Uterus (tissue), 4 donors: ENCODE measurements around the gene CDH4. TPM values are rescaled to one million over a fixed set of nuclear protein-coding genes. Genes with fewer than 3 reads are reported as not detected.

ENCODE experiments used
- DNase-seq, 2 donors: peaks; one replicate each; pipeline ENCODE4 v3.0.0-alpha.2; 2019 to 2020
- H3K27ac ChIP-seq, 2 donors: fragments of 200-600 bp; sonication (generic); 1 replicate in 1 of 2; 2 replicates in 1 of 2; pipeline ENCODE4 v1.5.1; 2016 to 2018
- H3K27me3 ChIP-seq, 2 donors: fragments of 200-600 bp; sonication (generic); one replicate each; pipeline ENCODE4 v1.5.1; 2018 to 2019; ENCODE audit warnings: control low read depth in 1 of 2
- H3K36me3 ChIP-seq, 2 donors: fragments of 200-600 bp; sonication (generic); one replicate each; pipeline ENCODE4 v1.5.1; 2019; ENCODE audit warnings: control low read depth in 1 of 2
- H3K4me1 ChIP-seq, 2 donors: fragments of 200-600 bp; sonication (generic); one replicate each; pipeline ENCODE4 v1.5.1; 2018 to 2019; ENCODE audit warnings: control low read depth in 1 of 2
- H3K4me3 ChIP-seq, 2 donors: fragments of 200-600 bp; sonication (generic); 1 replicate in 1 of 2; 2 replicates in 1 of 2; pipeline ENCODE4 v1.5.1; 2018 to 2019; ENCODE audit warnings: mild to moderate bottlenecking in 1 of 2
- H3K9me3 ChIP-seq, 2 donors: fragments of 200-600 bp; sonication (generic); one replicate each; pipeline ENCODE4 v1.5.1; 2019; ENCODE audit warnings: control low read depth in 1 of 2
- POLR2A ChIP-seq, 2 donors: fragments of 450-650 bp; IDR thresholded peaks; one replicate each; pipeline ENCODE4 v1.6.1; 2016; ENCODE audit warnings: antibody characterized with exemption in 2 of 2, mild to moderate bottlenecking in 1 of 2, moderate library complexity in 1 of 2
- intact Hi-C: fragments of 100-400 bp; cut with DNase I; formaldehyde crosslinking; loops from one replicate; pipeline ENCODE4 v1.15.1; 2023; ENCODE audit warnings: low total_unique reads
- total RNA-seq, 4 donors: library from RNA; depleted of rRNA in 3 of 4; stranded (reverse); fragments of >200 nt in 3 of 4; gene quantifications; one replicate each; pipeline versions ENCODE4 v1.1.0 to v1.2.4, GENCODE V29; 2014 to 2023
- TF ChIP-seq, protein P1 (sequence below), 4 experiments: fragments of 200-600 bp in 2 of 4; fragments of 450-650 bp in 2 of 4; sonication (generic) in 2 of 4; IDR thresholded peaks; one replicate each; pipeline ENCODE4 v1.5.1; 2016 to 2019; ENCODE audit warnings: antibody characterized with exemption in 4 of 4, mild to moderate bottlenecking in 2 of 4, moderate library complexity in 1 of 4
- donor health status: DM: yes; HTN: yes; CAD: no.

CDH4 gene
- total RNA-seq, 4 donors from 2014 or later = under 0.01 to 0.55 TPM; not detected in 2

- intact Hi-C loops = no loop called here
- Histone ChIP-seq H3K27me3 (no peaks in the 10 kb centered on the region), H3K9me3 (no peaks in the 10 kb centered on the region), H3K4me3 (no peak overlapping the region), H3K36me3 (no peaks in the 10 kb centered on the region), H3K27ac (no peak overlapping the region), H3K4me1 (no peaks in the 10 kb centered on the region)
- DNase-seq = no peak
- TF ChIP-seq, protein P1, sequence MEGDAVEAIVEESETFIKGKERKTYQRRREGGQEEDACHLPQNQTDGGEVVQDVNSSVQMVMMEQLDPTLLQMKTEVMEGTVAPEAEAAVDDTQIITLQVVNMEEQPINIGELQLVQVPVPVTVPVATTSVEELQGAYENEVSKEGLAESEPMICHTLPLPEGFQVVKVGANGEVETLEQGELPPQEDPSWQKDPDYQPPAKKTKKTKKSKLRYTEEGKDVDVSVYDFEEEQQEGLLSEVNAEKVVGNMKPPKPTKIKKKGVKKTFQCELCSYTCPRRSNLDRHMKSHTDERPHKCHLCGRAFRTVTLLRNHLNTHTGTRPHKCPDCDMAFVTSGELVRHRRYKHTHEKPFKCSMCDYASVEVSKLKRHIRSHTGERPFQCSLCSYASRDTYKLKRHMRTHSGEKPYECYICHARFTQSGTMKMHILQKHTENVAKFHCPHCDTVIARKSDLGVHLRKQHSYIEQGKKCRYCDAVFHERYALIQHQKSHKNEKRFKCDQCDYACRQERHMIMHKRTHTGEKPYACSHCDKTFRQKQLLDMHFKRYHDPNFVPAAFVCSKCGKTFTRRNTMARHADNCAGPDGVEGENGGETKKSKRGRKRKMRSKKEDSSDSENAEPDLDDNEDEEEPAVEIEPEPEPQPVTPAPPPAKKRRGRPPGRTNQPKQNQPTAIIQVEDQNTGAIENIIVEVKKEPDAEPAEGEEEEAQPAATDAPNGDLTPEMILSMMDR (IDR thresholded peaks at IDR 0.05) = no peak
- no peak for TF ChIP-seq POLR2A (IDR thresholded peaks at IDR 0.05)
Measured at GRCh38 chr20:61935926-61936700, 684.1 kb downstream of the CDH4 start.

- no peak overlapping the region for H3K27ac ChIP-seq
- no peaks in the 10 kb centered on the region for H3K9me3 ChIP-seq
- intact Hi-C loops = no loop called here
- H3K27me3 ChIP-seq = no peaks in the 10 kb centered on the region
- no peak for DNase-seq
- no peaks in the 10 kb centered on the region for H3K4me1 ChIP-seq
- no peaks in the 10 kb centered on the region for H3K36me3 ChIP-seq
- TF ChIP-seq POLR2A (IDR thresholded peaks at IDR 0.05) = no peak
- TF ChIP-seq, protein P1 (IDR thresholded peaks at IDR 0.05) = no peak
- no peak overlapping the region for H3K4me3 ChIP-seq
Measured at GRCh38 chr20:61936701-61937131, 684.7 kb downstream of the CDH4 start.

GRCh38 chr20:61937146-61937962 lies 685.3 kb downstream of the CDH4 start:
- no peak for TF ChIP-seq POLR2A (IDR thresholded peaks at IDR 0.05)
- no peak for DNase-seq
- no peaks in the 10 kb centered on the region for H3K36me3 ChIP-seq
- no peaks in the 10 kb centered on the region for H3K4me1 ChIP-seq
- no peaks in the 10 kb centered on the region for H3K27me3 ChIP-seq
- H3K4me3 ChIP-seq = no peak overlapping the region
- intact Hi-C loops = no loop called here
- no peak overlapping the region for H3K27ac ChIP-seq
- H3K9me3 ChIP-seq = no peaks in the 10 kb centered on the region

DNA sequence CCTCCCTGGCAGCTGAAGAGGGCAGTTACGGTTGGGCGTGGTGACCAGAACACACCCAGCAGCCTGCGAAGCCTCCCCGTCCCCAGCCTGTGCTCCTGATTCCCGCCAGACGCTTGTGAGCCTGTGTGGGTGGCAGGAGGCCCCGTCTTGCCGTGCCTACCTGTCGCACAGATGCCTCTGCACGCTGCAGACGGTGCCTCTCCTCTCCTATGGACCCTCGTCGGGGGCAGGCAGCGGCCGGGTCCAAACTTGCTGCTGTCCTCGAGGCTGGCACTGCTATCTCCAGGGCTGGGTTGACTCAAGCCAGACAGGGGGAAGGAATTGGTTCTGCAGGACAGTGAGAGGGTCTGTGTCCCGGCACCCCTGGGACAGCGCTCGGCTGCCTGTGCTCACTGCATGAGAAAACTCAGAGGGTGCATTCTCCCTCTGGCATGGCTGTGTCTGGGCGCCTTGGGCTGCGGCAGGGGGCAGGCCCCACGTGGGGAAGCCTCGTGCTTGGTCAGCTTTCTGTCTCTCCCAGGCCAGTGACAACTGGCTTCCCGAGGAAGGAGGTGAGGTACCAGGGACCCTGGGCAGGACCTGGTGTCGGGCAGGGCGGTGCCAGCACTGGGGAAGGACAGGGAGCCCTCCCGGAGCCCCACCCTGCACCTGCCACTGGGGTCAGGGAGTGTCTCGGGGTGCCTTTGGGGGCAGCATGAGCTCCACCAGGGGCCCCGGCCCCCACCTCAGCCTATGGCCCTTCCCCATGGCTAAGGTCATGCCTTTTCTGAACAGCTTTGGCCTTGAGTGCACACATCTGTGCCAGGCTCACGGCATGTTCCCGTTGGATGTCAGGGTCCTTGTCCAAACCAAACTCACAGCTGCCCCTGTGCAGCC lies 686.1 kb downstream of the CDH4 start:
- H3K27ac ChIP-seq = no peak overlapping the region
- H3K4me1 ChIP-seq = no peaks in the 10 kb centered on the region
- no peaks in the 10 kb centered on the region for H3K36me3 ChIP-seq
- H3K4me3 ChIP-seq = no peak overlapping the region
- DNase-seq = no peak
- no peaks in the 10 kb centered on the region for H3K9me3 ChIP-seq
- intact Hi-C loops = no loop called here
- no peaks in the 10 kb centered on the region for H3K27me3 ChIP-seq
- no peak for TF ChIP-seq POLR2A (IDR thresholded peaks at IDR 0.05)
- TF ChIP-seq, protein P1 (IDR thresholded peaks at IDR 0.05) = no peak
